H9 (cell line): ENCODE results near the gene ZCCHC7. TPM values are rescaled to one million over a fixed set of nuclear protein-coding genes. Genes with fewer than 3 reads are reported as not detected.

ENCODE experiments used
- DNase-seq: peaks from one replicate; pipeline ENCODE4 v3.0.0-alpha.2; 2017
- H2AFZ ChIP-seq: one replicate; pipeline ENCODE4 v1.6.1; 2013; ENCODE audit warnings: mild to moderate bottlenecking, low read length, control low read depth, moderate library complexity
- H2AK5ac ChIP-seq: 2 replicates; pipeline ENCODE4 v1.6.1; 2013; ENCODE audit warnings: low read length, control low read depth, mixed read lengths; ENCODE audit not compliant: insufficient read length
- H2BK120ac ChIP-seq: one replicate; pipeline ENCODE4 v1.6.1; 2013; ENCODE audit warnings: low read depth, mild to moderate bottlenecking, low read length, control low read depth, inconsistent platforms; ENCODE audit not compliant: poor library complexity, severe bottlenecking
- H2BK12ac ChIP-seq: 2 replicates; pipeline ENCODE4 v1.6.1; 2013; ENCODE audit warnings: low read length, control low read depth, mixed read lengths, low read depth; ENCODE audit not compliant: insufficient read length
- H2BK15ac ChIP-seq: 2 replicates; pipeline ENCODE4 v1.6.1; 2013; ENCODE audit warnings: low read depth, low read length, control low read depth
- H2BK20ac ChIP-seq: one replicate; pipeline ENCODE4 v1.6.1; 2013; ENCODE audit warnings: low read depth, mild to moderate bottlenecking, low read length, control low read depth, inconsistent platforms; ENCODE audit not compliant: poor library complexity, severe bottlenecking
- H2BK5ac ChIP-seq: 2 replicates; pipeline ENCODE4 v1.6.1; 2013; ENCODE audit warnings: low read length, control low read depth, mixed read lengths; ENCODE audit not compliant: insufficient read length
- H3K14ac ChIP-seq: 2 replicates; pipeline ENCODE4 v1.6.1; 2013; ENCODE audit warnings: low read length, control low read depth; ENCODE audit not compliant: insufficient read depth
- H3K18ac ChIP-seq: 2 replicates; pipeline ENCODE4 v1.6.1; 2013; ENCODE audit warnings: low read depth, mild to moderate bottlenecking, mixed read lengths, low read length, control low read depth; ENCODE audit not compliant: insufficient read length
- H3K23ac ChIP-seq: 2 replicates; pipeline ENCODE4 v1.6.1; 2013; ENCODE audit warnings: low read length, control low read depth, mixed read lengths, low read depth; ENCODE audit not compliant: insufficient read length
- H3K23me2 ChIP-seq: 2 replicates; pipeline ENCODE4 v1.6.1; 2013; ENCODE audit warnings: low read depth, mild to moderate bottlenecking, mixed read lengths, low read length, control low read depth; ENCODE audit not compliant: insufficient read length, poor library complexity, severe bottlenecking
- H3K27ac ChIP-seq: 2 replicates; pipeline ENCODE4 v1.5.1; 2013; ENCODE audit warnings: low read length, control low read depth, mixed read lengths, low read depth; ENCODE audit not compliant: insufficient read length
- H3K27me3 ChIP-seq: 2 replicates; pipeline ENCODE4 v1.6.1; 2013; ENCODE audit warnings: low read length, control low read depth, inconsistent platforms; ENCODE audit not compliant: insufficient read depth
- H3K4ac ChIP-seq: 2 replicates; pipeline ENCODE4 v1.6.1; 2013; ENCODE audit warnings: low read depth, mild to moderate bottlenecking, control low read depth, inconsistent platforms, low read length, moderate library complexity
- H3K4me1 ChIP-seq: 2 replicates; pipeline ENCODE4 v1.6.1; 2013; ENCODE audit warnings: low read length, control low read depth, inconsistent platforms; ENCODE audit not compliant: insufficient read depth
- H3K4me2 ChIP-seq: 2 replicates; pipeline ENCODE4 v1.6.1; 2013; ENCODE audit warnings: low read length, control low read depth, mixed read lengths; ENCODE audit not compliant: insufficient read length, insufficient read depth
- H3K56ac ChIP-seq: 2 replicates; pipeline ENCODE4 v1.6.1; 2013; ENCODE audit warnings: low read depth, mild to moderate bottlenecking, mixed read lengths, low read length, control low read depth; ENCODE audit not compliant: insufficient read length
- H3K79me1 ChIP-seq: 2 replicates; pipeline ENCODE4 v1.6.1; 2013; ENCODE audit warnings: low read depth, mild to moderate bottlenecking, moderate library complexity, low read length, control low read depth, inconsistent platforms; ENCODE audit not compliant: insufficient read depth, poor library complexity, severe bottlenecking
- H3K79me2 ChIP-seq: 2 replicates; pipeline ENCODE4 v1.6.1; 2013; ENCODE audit warnings: low read length, control low read depth, inconsistent platforms; ENCODE audit not compliant: insufficient read depth
- H3K9ac ChIP-seq: 2 replicates; pipeline ENCODE4 v1.6.1; 2013; ENCODE audit warnings: low read length, control low read depth, mixed read lengths; ENCODE audit not compliant: insufficient read length; ENCODE audit errors: extremely low read depth
- H3K9me3 ChIP-seq: one replicate; pipeline ENCODE4 v1.6.1; 2013; ENCODE audit warnings: low read depth, low read length, inconsistent platforms; ENCODE audit not compliant: control insufficient read depth
- H3T11ph ChIP-seq: one replicate; pipeline ENCODE4 v1.6.1; 2013; ENCODE audit warnings: mild to moderate bottlenecking, low read length, control low read depth, inconsistent platforms
- H4K20me1 ChIP-seq: one replicate; pipeline ENCODE4 v1.6.1; 2013; ENCODE audit not compliant: control insufficient read depth, insufficient read length, insufficient read depth
- H4K5ac ChIP-seq: 2 replicates; pipeline ENCODE4 v1.6.1; 2013; ENCODE audit warnings: low read depth, mild to moderate bottlenecking, mixed read lengths, low read length, control low read depth; ENCODE audit not compliant: insufficient read length
- H4K8ac ChIP-seq: replicated peaks from 2 replicates; pipeline ENCODE4 v1.6.1; 2013; ENCODE audit warnings: low read length, control low read depth, mixed read lengths, low read depth; ENCODE audit not compliant: insufficient read length
- H4K91ac ChIP-seq: 2 replicates; pipeline ENCODE4 v1.6.1; 2013; ENCODE audit warnings: low read depth, mild to moderate bottlenecking, moderate library complexity, mixed read lengths, low read length, control low read depth; ENCODE audit not compliant: insufficient read length
- H3K27ac Mint-ChIP-seq, 3 experiments: 2 replicates in 2 of 3; 3 replicates in 1 of 3; pipeline ENCODE4 v1.8.0; 2020 to 2021; ENCODE audit warnings: mixed read lengths in 3 of 3, mild to moderate bottlenecking in 1 of 3, moderate library complexity in 1 of 3
- H3K27me3 Mint-ChIP-seq: 2 replicates; pipeline ENCODE4 v1.8.0; 2021; ENCODE audit warnings: low read depth, mild to moderate bottlenecking, moderate library complexity, mixed read lengths
- H3K36me3 Mint-ChIP-seq, 3 experiments: 2 replicates in 2 of 3; 3 replicates in 1 of 3; pipeline ENCODE4 v1.8.0; 2020 to 2021; ENCODE audit warnings: low read depth in 3 of 3, mixed read lengths in 3 of 3; ENCODE audit not compliant: insufficient read depth in 1 of 3
- H3K4me1 Mint-ChIP-seq, 2 experiments: 2 replicates each; pipeline ENCODE4 v1.8.0; 2020; ENCODE audit warnings: mixed read lengths in 2 of 2
- H3K4me3 Mint-ChIP-seq, 2 experiments: 2 replicates in 1 of 2; 3 replicates in 1 of 2; pipeline ENCODE4 v1.8.0; 2020 to 2021; ENCODE audit warnings: mild to moderate bottlenecking in 2 of 2, mixed read lengths in 2 of 2, moderate library complexity in 1 of 2
- H3K9me3 Mint-ChIP-seq, 2 experiments: 2 replicates in 1 of 2; 3 replicates in 1 of 2; pipeline ENCODE4 v1.8.0; 2020; ENCODE audit warnings: mild to moderate bottlenecking in 2 of 2, mixed read lengths in 2 of 2, moderate library complexity in 1 of 2
- WGBS: extraction: QIAGEN DNeasy Blood & Tissue Kit; methylation state at CpG from one replicate; pipeline ENCODE4 v1.1.7; 2013; ENCODE audit warnings: missing lambda C conversion rate, low lambda C conversion rate, mixed read lengths; ENCODE audit not compliant: insufficient read length; ENCODE audit errors: extremely low coverage; 5-methylcytosine and 5-hydroxymethylcytosine counted together
- total RNA-seq: library from RNA; stranded (reverse); gene quantifications from 2 replicates; pipeline ENCODE4 v1.2.1, GENCODE V29; 2021
- TF ChIP-seq, protein P1 (sequence below): fragments of 200-600 bp; sonication (generic); conservative IDR thresholded peaks from 3 replicates; pipeline ENCODE4 v1.8.0; 2021; ENCODE audit warnings: antibody characterized with exemption, mild to moderate bottlenecking

Gene ZCCHC7
- total RNA-seq, 1 experiment from 2014 or later, result 20.3 TPM

DNA sequence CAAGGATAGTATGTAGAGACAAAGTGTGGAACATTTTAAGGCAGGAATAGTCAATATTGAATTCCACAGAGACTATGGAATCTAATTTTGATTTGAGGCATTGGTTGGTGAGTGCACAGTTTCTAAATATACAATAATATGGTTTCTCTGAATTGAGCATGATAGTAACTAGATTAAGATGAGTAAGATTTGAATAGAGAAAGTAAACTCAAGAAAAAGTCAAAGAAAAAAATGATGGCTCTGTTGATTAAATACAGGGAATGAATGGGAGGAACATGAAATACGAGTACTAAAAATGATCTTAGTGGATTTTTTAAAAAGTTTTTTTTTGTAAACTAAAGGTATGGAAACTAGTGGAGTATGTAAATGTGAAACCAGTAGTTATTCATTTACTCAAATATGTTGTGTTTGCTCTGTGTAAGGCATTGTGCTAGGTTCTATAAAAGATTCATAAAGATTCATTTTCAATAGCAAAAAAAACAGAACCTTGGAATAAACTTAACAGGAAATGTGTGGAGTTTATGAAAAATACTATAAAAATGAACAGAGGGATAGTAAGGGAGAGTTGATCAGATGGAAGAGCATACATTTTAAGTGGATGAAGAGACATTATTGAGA, 101.2 kb downstream of the ZCCHC7 start:
- no peak overlapping the region; a peak in 1 of 7 replicates for H3K27ac Mint-ChIP-seq
- H3K4me1 Mint-ChIP-seq, result peaks cover 17 to 24% of the 10 kb centered on the region in 2 experiments
- Histone ChIP-seq H2BK120ac (no peak overlapping the region), H3K14ac (no peak overlapping the region), H3K23ac (no peak overlapping the region), H2AK5ac (no peak overlapping the region), H2BK12ac (no peak overlapping the region), H3K9me3 (no peaks in the 10 kb centered on the region), H3K4me1 (peaks cover 2% of the 10 kb centered on the region; the same call in 1 of the 2 replicates), H3K79me1 (no peaks in the 10 kb centered on the region), H3K79me2 (no peaks in the 10 kb centered on the region), H2BK15ac (no peak overlapping the region), H3K4me2 (no peak overlapping the region), H3K4ac (no peak overlapping the region), H4K5ac (no peak overlapping the region), H3K27ac (no peak overlapping the region), H2BK5ac (no peak overlapping the region), H2AFZ (no peak overlapping the region), H3K9ac (no peak overlapping the region), H3K23me2 (no peaks in the 10 kb centered on the region), H3K18ac (no peak overlapping the region), H2BK20ac (no peak overlapping the region), H4K91ac (no peak overlapping the region), H3K56ac (no peak overlapping the region), H3K27me3 (no peaks in the 10 kb centered on the region), H4K20me1 (no peaks in the 10 kb centered on the region), H3T11ph (no peak overlapping the region), H4K8ac (no peak overlapping the region)
- no CpG with 5 or more reads among the region's 1 CpG for WGBS
- H3K9me3 Mint-ChIP-seq, result no peaks in the 10 kb centered on the region
- DNase-seq, result no peak
- H3K4me3 Mint-ChIP-seq, result no peak overlapping the region
- no peaks in the 10 kb centered on the region for H3K36me3 Mint-ChIP-seq
- no peaks in the 10 kb centered on the region for H3K27me3 Mint-ChIP-seq
- TF ChIP-seq, protein P1, sequence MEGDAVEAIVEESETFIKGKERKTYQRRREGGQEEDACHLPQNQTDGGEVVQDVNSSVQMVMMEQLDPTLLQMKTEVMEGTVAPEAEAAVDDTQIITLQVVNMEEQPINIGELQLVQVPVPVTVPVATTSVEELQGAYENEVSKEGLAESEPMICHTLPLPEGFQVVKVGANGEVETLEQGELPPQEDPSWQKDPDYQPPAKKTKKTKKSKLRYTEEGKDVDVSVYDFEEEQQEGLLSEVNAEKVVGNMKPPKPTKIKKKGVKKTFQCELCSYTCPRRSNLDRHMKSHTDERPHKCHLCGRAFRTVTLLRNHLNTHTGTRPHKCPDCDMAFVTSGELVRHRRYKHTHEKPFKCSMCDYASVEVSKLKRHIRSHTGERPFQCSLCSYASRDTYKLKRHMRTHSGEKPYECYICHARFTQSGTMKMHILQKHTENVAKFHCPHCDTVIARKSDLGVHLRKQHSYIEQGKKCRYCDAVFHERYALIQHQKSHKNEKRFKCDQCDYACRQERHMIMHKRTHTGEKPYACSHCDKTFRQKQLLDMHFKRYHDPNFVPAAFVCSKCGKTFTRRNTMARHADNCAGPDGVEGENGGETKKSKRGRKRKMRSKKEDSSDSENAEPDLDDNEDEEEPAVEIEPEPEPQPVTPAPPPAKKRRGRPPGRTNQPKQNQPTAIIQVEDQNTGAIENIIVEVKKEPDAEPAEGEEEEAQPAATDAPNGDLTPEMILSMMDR, result no peak
